HL-60 (cell line): ENCODE measurements around the gene ANP32B.

Source experiments
- GABPA ChIP-seq: IDR thresholded peaks from 2 replicates; pipeline ENCODE4 v1.6.1; 2012; ENCODE audit warnings: low read depth
- POLR2AphosphoS5 ChIP-seq: IDR thresholded peaks from 2 replicates; pipeline ENCODE4 v1.6.1; 2012; ENCODE audit warnings: low read depth
- SPI1 ChIP-seq: IDR thresholded peaks from 2 replicates; pipeline ENCODE4 v1.6.1; 2012; ENCODE audit warnings: low read depth, mild to moderate bottlenecking, borderline replicate concordance
- TF ChIP-seq, protein P1 (sequence below): IDR thresholded peaks from one replicate; pipeline ENCODE4 v1.5.1; 2011; ENCODE audit warnings: low read length, control low read depth, inconsistent platforms; ENCODE audit not compliant: insufficient read depth
- TF ChIP-seq, protein P2 (sequence below): IDR thresholded peaks from 2 replicates; pipeline ENCODE4 v1.6.1; 2012; ENCODE audit warnings: low read depth; ENCODE audit not compliant: insufficient replicate concordance

DNA sequence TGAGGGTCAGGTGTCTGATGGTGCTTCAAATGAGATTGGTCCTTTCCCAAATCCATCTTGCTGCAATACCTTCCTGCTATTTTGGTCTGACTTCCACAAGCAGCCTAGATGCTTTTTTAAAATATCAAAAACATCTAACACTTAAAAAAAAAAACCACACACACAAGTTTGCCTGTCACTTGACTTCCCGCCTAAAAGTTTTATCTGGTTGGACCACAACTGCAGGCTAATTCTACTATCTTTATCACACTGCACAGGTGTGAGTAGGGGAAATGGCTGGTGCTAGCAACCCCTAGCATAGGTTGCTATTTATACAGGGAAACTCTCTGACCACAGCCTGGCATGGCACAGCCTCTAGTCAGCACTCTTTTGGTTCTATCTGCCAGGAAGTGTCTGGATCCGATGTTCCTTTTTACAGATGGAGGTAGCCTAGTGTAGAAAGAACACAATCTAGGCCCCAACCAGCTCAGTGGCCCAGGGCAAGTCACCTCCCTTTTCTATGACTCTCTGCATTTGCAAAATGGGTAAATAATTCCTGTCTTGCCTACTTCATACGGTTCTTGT lies 45.0 kb upstream of the ANP32B start, which contains the start of gene HEMGN:
- TF ChIP-seq POLR2AphosphoS5: no peak
- TF ChIP-seq, protein P1, sequence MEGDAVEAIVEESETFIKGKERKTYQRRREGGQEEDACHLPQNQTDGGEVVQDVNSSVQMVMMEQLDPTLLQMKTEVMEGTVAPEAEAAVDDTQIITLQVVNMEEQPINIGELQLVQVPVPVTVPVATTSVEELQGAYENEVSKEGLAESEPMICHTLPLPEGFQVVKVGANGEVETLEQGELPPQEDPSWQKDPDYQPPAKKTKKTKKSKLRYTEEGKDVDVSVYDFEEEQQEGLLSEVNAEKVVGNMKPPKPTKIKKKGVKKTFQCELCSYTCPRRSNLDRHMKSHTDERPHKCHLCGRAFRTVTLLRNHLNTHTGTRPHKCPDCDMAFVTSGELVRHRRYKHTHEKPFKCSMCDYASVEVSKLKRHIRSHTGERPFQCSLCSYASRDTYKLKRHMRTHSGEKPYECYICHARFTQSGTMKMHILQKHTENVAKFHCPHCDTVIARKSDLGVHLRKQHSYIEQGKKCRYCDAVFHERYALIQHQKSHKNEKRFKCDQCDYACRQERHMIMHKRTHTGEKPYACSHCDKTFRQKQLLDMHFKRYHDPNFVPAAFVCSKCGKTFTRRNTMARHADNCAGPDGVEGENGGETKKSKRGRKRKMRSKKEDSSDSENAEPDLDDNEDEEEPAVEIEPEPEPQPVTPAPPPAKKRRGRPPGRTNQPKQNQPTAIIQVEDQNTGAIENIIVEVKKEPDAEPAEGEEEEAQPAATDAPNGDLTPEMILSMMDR: no peak
- TF ChIP-seq GABPA: no peak
- TF ChIP-seq, protein P2, sequence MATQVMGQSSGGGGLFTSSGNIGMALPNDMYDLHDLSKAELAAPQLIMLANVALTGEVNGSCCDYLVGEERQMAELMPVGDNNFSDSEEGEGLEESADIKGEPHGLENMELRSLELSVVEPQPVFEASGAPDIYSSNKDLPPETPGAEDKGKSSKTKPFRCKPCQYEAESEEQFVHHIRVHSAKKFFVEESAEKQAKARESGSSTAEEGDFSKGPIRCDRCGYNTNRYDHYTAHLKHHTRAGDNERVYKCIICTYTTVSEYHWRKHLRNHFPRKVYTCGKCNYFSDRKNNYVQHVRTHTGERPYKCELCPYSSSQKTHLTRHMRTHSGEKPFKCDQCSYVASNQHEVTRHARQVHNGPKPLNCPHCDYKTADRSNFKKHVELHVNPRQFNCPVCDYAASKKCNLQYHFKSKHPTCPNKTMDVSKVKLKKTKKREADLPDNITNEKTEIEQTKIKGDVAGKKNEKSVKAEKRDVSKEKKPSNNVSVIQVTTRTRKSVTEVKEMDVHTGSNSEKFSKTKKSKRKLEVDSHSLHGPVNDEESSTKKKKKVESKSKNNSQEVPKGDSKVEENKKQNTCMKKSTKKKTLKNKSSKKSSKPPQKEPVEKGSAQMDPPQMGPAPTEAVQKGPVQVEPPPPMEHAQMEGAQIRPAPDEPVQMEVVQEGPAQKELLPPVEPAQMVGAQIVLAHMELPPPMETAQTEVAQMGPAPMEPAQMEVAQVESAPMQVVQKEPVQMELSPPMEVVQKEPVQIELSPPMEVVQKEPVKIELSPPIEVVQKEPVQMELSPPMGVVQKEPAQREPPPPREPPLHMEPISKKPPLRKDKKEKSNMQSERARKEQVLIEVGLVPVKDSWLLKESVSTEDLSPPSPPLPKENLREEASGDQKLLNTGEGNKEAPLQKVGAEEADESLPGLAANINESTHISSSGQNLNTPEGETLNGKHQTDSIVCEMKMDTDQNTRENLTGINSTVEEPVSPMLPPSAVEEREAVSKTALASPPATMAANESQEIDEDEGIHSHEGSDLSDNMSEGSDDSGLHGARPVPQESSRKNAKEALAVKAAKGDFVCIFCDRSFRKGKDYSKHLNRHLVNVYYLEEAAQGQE: no peak
- TF ChIP-seq SPI1: no peak
